ENCODE measurements around the gene RSKR. TPM values are rescaled to one million over a fixed set of nuclear protein-coding genes. Genes with fewer than 3 reads are reported as not detected.

The RSKR gene
- total RNA-seq, 3 donors from 2014 or later (not counting 1 experiment from before 2014, with no cell fraction given), result 10.0 to 14.6 (median 14.0) TPM

DNA sequence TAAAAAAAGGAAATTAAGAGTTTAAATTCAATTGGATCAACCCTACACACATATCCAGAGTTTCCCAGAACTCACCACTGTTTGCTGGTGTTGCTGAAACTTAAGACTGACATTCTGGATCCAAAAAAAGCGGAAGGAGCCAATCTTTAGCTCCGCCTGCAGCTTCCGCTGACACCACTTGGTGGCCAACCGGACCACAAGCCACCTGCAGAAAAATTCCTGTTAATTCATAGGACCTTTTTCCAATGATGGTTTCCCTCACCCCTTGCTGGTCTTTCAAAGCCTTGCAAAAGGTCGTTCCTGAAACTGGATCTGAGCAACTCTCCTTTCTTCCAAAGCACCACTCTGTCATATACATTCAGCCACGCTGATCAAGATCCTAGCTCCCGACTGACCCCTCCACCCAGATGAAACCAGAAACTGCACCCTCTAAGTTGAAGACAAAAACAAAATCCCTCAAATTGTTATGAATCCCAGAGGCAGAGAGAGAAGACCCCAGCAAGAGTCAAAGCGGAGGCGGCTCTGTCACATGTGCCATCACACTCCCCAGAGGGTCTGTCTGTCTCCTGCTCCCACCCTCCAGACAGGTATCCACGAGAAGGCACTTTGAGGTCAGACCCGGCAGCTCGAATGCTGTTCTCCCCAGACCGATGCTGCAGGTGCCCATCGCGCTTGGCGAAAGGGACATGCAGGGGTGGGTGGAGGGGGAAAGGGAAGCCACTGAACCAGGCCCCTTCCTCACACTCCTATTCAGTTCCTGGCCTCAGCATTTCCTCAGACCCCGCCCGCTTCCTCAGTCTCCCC lies 30.2 kb upstream of the RSKR start:
- Histone ChIP-seq H3K36me3 (ENCODE audit: control insufficient read depth, insufficient read depth, low read length) (peaks cover 39% of the 10 kb centered on the region), H3K9me3 (ENCODE audit: control insufficient read depth, insufficient read depth, low read length) (no peaks in the 10 kb centered on the region), H3K27me3 (ENCODE audit: control insufficient read depth, insufficient read depth, low read length) (no peaks in the 10 kb centered on the region), H3K4me1 (ENCODE audit: control insufficient read depth, insufficient read depth, low read length) (peaks cover 36% of the 10 kb centered on the region), H3K4me3 (ENCODE audit: low read length) (peak overlapping the region; percentile 82), H3K27ac (ENCODE audit: low read length) (peak overlapping the region; percentile 65)
- TF ChIP-seq, protein P1, sequence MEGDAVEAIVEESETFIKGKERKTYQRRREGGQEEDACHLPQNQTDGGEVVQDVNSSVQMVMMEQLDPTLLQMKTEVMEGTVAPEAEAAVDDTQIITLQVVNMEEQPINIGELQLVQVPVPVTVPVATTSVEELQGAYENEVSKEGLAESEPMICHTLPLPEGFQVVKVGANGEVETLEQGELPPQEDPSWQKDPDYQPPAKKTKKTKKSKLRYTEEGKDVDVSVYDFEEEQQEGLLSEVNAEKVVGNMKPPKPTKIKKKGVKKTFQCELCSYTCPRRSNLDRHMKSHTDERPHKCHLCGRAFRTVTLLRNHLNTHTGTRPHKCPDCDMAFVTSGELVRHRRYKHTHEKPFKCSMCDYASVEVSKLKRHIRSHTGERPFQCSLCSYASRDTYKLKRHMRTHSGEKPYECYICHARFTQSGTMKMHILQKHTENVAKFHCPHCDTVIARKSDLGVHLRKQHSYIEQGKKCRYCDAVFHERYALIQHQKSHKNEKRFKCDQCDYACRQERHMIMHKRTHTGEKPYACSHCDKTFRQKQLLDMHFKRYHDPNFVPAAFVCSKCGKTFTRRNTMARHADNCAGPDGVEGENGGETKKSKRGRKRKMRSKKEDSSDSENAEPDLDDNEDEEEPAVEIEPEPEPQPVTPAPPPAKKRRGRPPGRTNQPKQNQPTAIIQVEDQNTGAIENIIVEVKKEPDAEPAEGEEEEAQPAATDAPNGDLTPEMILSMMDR (IDR thresholded peaks at IDR 0.05), result peak; percentile 16
- no peaks in the 10 kb centered on the region for H3K27me3 Mint-ChIP-seq (ENCODE audit: low read depth in 2 of 2)
- intact Hi-C loops (cut with micrococcal nuclease), result loop anchor here (2.0 kb wide), 1 partner anchor 75 kb away; the partner anchor contains the start of gene RPL23A
- H3K9me3 Mint-ChIP-seq, result no peaks in the 10 kb centered on the region
- DNase-seq (peak; percentile 25 to 43), ATAC-seq (no peak)
- peaks cover 9% of the 10 kb centered on the region for H3K36me3 Mint-ChIP-seq
- 1% methylated on average over 18 of the region's 18 CpGs for WGBS (ENCODE audit: insufficient coverage)
- peak overlapping the region; percentile 92 to 98 for H3K27ac Mint-ChIP-seq
- H3K4me1 Mint-ChIP-seq, result peaks cover 38 to 39% of the 10 kb centered on the region in 2 donors
- peak overlapping the region; percentile 98 for H3K4me3 Mint-ChIP-seq

DNA sequence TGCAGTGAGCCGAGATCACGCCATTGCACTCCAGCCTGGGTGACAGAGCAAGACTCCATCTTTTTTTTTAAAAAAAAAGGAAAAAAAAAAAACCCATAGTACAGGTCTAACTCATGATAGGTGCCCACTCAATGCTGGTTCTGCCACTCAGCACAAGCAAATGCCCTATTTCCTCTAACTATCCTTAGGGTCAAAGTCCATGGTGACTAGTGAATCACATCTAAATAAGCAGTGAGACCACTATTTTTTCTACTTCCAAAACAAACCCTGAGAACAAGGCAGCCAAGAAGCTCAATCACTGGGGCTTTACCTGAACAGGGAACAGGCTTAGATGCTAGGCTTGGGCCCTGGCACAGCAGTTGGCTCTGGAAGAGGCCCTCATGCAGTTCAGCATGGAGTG lies 27.6 kb upstream of the RSKR start:
- peaks cover 33% of the 10 kb centered on the region for H3K36me3 Mint-ChIP-seq
- H3K4me3 Mint-ChIP-seq, result no peak overlapping the region
- Histone ChIP-seq H3K4me3 (ENCODE audit: low read length) (no peak overlapping the region), H3K9me3 (ENCODE audit: control insufficient read depth, insufficient read depth, low read length) (no peaks in the 10 kb centered on the region), H3K27me3 (ENCODE audit: control insufficient read depth, insufficient read depth, low read length) (no peaks in the 10 kb centered on the region), H3K4me1 (ENCODE audit: control insufficient read depth, insufficient read depth, low read length) (peaks cover 29% of the 10 kb centered on the region), H3K36me3 (ENCODE audit: control insufficient read depth, insufficient read depth, low read length) (peaks cover 54% of the 10 kb centered on the region), H3K27ac (ENCODE audit: low read length) (no peak overlapping the region)
- WGBS (ENCODE audit: insufficient coverage), result 92% methylated on average over 2 of the region's 2 CpGs
- ATAC-seq (no peak), DNase-seq (no peak)
- peaks cover 32 to 39% of the 10 kb centered on the region in 2 donors for H3K4me1 Mint-ChIP-seq
- no peaks in the 10 kb centered on the region for H3K27me3 Mint-ChIP-seq (ENCODE audit: low read depth in 2 of 2)
- no peak overlapping the region for H3K27ac Mint-ChIP-seq
- no peaks in the 10 kb centered on the region for H3K9me3 Mint-ChIP-seq
- TF ChIP-seq, protein P1 (IDR thresholded peaks at IDR 0.05), result no peak
- intact Hi-C loops (cut with micrococcal nuclease), result no loop called here

DNA sequence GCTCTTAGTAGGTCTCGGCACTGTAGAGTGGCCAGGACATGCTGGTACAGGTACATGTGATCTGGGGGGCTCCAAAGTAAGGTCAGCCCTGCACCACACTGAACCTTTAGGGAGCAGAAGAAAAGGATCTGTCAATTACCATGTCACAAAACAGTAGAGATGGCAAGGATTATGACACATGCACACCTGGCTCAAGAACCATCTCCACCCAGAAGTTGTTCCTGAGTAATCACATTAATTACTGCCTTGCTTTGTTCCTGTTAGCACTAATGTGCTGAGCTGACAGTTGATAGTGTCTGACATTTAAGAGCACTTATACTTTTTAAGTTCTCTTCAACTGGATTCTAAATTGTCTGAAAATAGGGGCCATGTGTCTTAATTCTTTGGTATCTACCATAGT lies 21.5 kb upstream of the RSKR start:
- peaks cover 51% of the 10 kb centered on the region for H3K36me3 Mint-ChIP-seq
- H3K4me3 Mint-ChIP-seq, result no peak overlapping the region
- TF ChIP-seq, protein P1 (IDR thresholded peaks at IDR 0.05), result no peak

More for the DNA sequence above, 21.5 kb upstream of the RSKR start:
- H3K36me3 ChIP-seq (ENCODE audit: control insufficient read depth, insufficient read depth, low read length), result peaks cover 95% of the 10 kb centered on the region
- ATAC-seq, result no peak
- WGBS (ENCODE audit: insufficient coverage), result 95% methylated on average over 1 of the region's 1 CpG
- H3K9me3 ChIP-seq (ENCODE audit: control insufficient read depth, insufficient read depth, low read length), result no peaks in the 10 kb centered on the region
- H3K9me3 Mint-ChIP-seq, result no peaks in the 10 kb centered on the region
- H3K27ac Mint-ChIP-seq, result no peak overlapping the region
- H3K4me1 ChIP-seq (ENCODE audit: control insufficient read depth, insufficient read depth, low read length), result no peaks in the 10 kb centered on the region
- no peak overlapping the region for H3K4me3 ChIP-seq (ENCODE audit: low read length)
- H3K27me3 Mint-ChIP-seq (ENCODE audit: low read depth in 2 of 2), result no peaks in the 10 kb centered on the region
- no peak for DNase-seq
- H3K27me3 ChIP-seq (ENCODE audit: control insufficient read depth, insufficient read depth, low read length), result no peaks in the 10 kb centered on the region
- no peak overlapping the region for H3K27ac ChIP-seq (ENCODE audit: low read length)
- intact Hi-C loops (cut with micrococcal nuclease), result no loop called here
- H3K4me1 Mint-ChIP-seq, result peaks cover 19 to 22% of the 10 kb centered on the region in 2 donors

All from natural killer cell (primary cell).